HEK293 (cell line): Measurements from ENCODE around the gene ABLIM3.

Experiments used
- ELK4 ChIP-seq: IDR thresholded peaks from 2 replicates; pipeline ENCODE4 v1.6.1; 2011; ENCODE audit warnings: mild to moderate bottlenecking, low read depth, low read length, borderline replicate concordance
- IKZF3 ChIP-seq: fragments of 450-650 bp; IDR thresholded peaks from 2 replicates; pipeline ENCODE4 v1.5.0; 2018; ENCODE audit warnings: missing biosample characterization, mild to moderate bottlenecking, missing genetic modification characterization, moderate library complexity
- KLF16 ChIP-seq: fragments of 450-650 bp; formaldehyde crosslinking; IDR thresholded peaks from 2 replicates; pipeline ENCODE4 v1.5.1; 2017; ENCODE audit warnings: missing biosample characterization, missing genetic modification characterization
- REPIN1 ChIP-seq: fragments of 450-650 bp; formaldehyde crosslinking; IDR thresholded peaks from 2 replicates; pipeline ENCODE4 v1.5.1; 2017; ENCODE audit warnings: missing biosample characterization, missing genetic modification characterization, low read depth
- TCF7L2 ChIP-seq: IDR thresholded peaks from 2 replicates; pipeline ENCODE4 v1.6.1; 2011; ENCODE audit warnings: low read depth, mild to moderate bottlenecking, inconsistent platforms, low read length, moderate library complexity, borderline replicate concordance
- ZBTB1 ChIP-seq: fragments of 450-650 bp; formaldehyde crosslinking; IDR thresholded peaks from 2 replicates; pipeline ENCODE4 v1.5.1; 2016; ENCODE audit warnings: missing biosample characterization, missing genetic modification characterization
- ZBTB10 ChIP-seq: fragments of 450-650 bp; formaldehyde crosslinking; IDR thresholded peaks from 2 replicates; pipeline ENCODE4 v1.5.1; 2016; ENCODE audit warnings: missing biosample characterization, missing genetic modification characterization
- ZNF132 ChIP-seq: fragments of 450-650 bp; formaldehyde crosslinking; IDR thresholded peaks from 2 replicates; pipeline ENCODE4 v1.5.1; 2017; ENCODE audit warnings: missing biosample characterization, missing genetic modification characterization, borderline replicate concordance
- ZNF18 ChIP-seq: fragments of 450-650 bp; formaldehyde crosslinking; IDR thresholded peaks from 2 replicates; pipeline ENCODE4 v1.5.1; 2016; ENCODE audit warnings: missing biosample characterization, missing genetic modification characterization
- ZNF24 ChIP-seq: fragments of 450-650 bp; formaldehyde crosslinking; IDR thresholded peaks from 2 replicates; pipeline ENCODE4 v1.5.1; 2016; ENCODE audit warnings: missing biosample characterization, missing genetic modification characterization
- ZNF266 ChIP-seq: fragments of 450-650 bp; formaldehyde crosslinking; IDR thresholded peaks from 2 replicates; pipeline ENCODE4 v1.5.1; 2016; ENCODE audit warnings: missing biosample characterization, missing genetic modification characterization, low read depth
- ZNF501 ChIP-seq: fragments of 450-650 bp; formaldehyde crosslinking; IDR thresholded peaks from 2 replicates; pipeline ENCODE4 v1.5.1; 2016; ENCODE audit warnings: missing biosample characterization, missing genetic modification characterization
- TF ChIP-seq, protein P1 (sequence below): fragments of 450-650 bp; formaldehyde crosslinking; IDR thresholded peaks from 2 replicates; pipeline ENCODE4 v1.5.1; 2016; ENCODE audit warnings: missing biosample characterization, missing genetic modification characterization

- TF ChIP-seq KLF16 (tag by site-specific recombination) (no peak), ZNF266 (tag by site-specific recombination) (no peak), ZNF132 (no peak), ZNF501 (no peak), ZBTB1 (tag by site-specific recombination) (no peak), ZBTB10 (no peak), ZNF18 (tag by site-specific recombination) (no peak), TCF7L2 (no peak), REPIN1 (tag by site-specific recombination) (no peak), IKZF3 (tag by site-specific recombination) (no peak), ZNF24 (tag by site-specific recombination) (no peak), ELK4 (no peak)
- TF ChIP-seq, protein P1, sequence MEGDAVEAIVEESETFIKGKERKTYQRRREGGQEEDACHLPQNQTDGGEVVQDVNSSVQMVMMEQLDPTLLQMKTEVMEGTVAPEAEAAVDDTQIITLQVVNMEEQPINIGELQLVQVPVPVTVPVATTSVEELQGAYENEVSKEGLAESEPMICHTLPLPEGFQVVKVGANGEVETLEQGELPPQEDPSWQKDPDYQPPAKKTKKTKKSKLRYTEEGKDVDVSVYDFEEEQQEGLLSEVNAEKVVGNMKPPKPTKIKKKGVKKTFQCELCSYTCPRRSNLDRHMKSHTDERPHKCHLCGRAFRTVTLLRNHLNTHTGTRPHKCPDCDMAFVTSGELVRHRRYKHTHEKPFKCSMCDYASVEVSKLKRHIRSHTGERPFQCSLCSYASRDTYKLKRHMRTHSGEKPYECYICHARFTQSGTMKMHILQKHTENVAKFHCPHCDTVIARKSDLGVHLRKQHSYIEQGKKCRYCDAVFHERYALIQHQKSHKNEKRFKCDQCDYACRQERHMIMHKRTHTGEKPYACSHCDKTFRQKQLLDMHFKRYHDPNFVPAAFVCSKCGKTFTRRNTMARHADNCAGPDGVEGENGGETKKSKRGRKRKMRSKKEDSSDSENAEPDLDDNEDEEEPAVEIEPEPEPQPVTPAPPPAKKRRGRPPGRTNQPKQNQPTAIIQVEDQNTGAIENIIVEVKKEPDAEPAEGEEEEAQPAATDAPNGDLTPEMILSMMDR (tag by site-specific recombination) = no peak
These were observed 45.2 kb downstream of the ABLIM3 start for GRCh38 chr5:149186506-149186905.
